HG03432 (cell line): ENCODE measurements around the gene IL23R.

Source experiments
- ATAC-seq: cut with Tn5 transposase; IDR thresholded peaks from one replicate; pipeline ENCODE4 v1.9.1; 2021; ENCODE audit warnings: mild to moderate bottlenecking, moderate library complexity; ENCODE audit not compliant: unreplicated experiment

Gene IL23R

DNA sequence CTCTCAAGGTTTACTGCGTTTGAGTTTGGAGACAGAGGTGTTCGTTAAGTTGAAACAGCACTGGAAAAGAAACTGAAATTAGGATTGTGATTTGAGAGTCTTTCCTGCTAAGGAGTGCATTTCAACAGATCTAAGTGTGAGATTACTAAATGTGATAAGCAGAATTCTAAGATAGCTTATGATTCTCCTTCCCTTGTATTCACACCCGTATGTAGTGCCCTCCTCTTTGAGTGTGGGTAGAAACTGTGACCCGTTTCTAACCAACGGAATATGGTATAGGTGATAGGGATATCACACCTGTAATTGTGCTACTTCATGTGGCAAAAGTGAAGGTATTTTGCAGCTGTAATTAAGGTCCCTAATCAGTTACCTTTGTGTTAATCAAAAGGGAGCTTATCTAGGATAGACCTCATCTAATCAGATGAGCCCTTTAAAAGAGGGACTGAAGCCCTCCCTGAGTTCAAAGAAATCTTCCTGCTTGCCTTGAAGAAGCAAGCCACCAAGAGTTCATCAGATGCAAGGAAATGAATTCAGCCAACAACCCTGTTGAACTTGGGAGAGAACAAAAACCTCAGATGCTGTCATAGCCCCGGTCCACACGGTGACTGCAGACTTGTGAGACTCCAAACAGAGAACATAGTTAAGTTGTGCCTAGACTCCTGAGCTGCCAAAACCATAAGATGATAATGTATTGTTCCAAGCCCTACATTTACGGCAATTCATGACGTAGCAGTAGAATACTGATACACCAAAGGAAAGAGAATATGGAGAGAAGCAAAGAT is 128.8 kb downstream of the IL23R start:
- no peak for ATAC-seq

DNA sequence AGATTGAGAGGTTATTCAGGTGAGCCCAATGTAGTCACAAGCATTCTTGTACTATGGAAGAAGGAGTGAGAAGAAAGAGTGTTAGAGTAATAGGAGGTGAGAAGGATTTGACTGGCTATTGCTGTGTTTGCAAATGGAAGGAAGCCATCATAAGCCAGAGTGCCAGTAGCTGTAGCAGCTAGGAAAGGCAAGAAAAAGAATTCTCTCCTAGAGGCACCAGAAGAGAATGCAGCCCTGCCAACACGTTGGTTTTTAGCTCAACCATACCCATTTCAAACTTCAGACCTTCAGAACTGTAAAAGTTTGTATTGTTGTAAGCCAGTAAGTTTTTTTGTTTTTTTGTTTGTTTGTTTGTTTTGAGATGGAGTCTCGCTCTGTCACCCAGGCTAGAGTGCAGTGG is 132.5 kb downstream of the IL23R start:
- no peak for ATAC-seq

DNA sequence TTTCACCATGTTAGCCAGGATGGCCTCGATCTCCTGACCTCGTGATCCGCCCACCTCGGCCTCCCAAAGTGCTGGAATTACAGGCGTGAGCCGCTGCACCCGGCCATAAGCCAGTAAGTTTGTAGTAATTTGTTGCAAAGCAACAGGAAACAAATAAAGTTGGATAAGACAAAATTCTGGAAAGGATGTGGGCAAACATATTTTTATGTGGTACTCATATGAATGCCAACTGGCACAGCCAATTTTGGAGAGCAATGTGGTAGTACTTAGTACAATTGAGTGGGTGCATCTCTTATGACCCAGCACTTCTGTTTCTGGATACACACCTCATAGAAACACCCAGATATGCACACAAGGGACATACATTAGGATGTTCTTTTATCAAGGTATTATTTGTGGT is 133.0 kb downstream of the IL23R start:
- ATAC-seq = no peak

DNA sequence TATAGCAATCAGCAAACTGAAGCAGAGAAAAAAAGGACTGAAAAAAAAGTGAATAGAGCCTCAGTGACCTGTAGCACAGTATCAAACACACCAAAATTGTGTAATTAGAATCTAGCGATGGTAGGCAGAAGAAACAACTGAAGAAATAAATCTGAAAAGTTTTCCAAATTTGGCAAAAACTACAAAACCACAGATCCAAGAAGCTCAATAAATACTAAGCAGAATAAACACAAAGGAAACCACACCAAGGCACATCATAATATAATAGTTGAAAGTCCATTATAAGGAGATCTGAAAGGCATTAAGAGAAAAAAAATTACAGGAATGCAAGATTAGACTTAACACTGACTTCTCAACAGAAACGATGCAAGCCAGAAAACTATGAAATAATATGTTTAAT is 134.3 kb downstream of the IL23R start:
- ATAC-seq = no peak

DNA sequence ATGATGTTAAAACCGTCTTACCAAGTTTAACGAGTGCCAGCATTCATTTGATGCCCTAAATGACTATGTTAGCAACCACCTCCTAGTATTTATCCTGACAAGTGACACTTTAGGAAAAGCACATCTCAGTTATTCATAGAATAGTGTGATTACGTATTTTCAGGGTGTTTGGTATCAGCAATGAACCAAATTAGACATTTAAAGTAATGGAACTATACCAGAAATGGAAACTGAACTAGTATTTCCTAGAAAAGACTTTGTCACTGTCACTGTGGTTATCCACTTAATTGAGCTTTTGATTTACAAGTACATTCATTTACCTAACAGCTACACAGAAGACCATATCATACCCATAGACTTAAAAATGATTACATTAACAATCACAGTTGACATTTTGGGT is 137.8 kb downstream of the IL23R start:
- no peak for ATAC-seq

DNA sequence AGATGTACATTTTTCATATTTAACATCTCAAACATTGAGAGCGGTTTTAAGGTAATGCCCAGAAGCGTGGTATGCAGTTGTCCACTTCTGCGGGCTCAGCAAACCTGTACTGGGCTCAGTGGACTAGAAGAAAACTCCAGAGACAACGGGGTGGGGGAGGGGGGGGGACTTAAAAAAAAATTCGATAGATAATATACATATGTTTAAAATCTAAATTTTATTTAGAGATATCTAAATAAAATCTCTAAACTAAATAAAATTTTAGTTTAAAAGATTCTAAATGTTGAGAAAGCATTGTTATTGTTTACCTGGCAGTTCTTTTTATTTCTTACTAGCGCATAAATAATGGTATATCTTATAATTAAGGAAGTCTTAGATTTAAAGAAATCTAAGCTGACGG is 140.3 kb downstream of the IL23R start:
- no peak for ATAC-seq

DNA sequence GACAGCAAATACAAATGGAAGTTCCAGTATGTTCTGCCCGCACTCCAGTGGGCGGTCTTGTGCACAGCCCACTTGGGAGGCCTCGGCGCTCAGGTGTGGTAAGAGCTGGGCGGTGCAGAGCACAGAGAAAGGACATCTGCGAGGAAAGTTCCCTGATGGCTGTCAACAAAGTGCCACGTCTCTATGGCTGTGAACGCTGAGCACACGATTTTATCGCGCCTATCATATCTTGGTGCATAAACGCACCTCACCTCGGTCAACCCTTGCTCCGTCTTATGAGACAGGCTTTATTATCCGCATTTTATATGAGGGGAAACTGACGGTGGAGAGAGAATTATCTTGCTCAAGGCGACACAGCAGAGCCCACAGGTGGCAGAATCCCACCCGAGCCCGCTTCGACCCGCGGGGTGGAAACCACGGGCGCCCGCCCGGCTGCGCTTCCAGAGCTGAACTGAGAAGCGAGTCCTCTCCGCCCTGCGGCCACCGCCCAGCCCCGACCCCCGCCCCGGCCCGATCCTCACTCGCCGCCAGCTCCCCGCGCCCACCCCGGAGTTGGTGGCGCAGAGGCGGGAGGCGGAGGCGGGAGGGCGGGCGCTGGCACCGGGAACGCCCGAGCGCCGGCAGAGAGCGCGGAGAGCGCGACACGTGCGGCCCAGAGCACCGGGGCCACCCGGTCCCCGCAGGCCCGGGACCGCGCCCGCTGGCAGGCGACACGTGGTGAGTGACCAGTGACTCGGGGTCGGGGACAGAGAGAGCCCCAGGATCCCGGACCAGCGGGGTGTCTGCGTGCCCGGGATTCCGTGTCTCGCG is 141.2 kb downstream of the IL23R start, which contains the start of gene IL12RB2:
IL12RB2 (plus strand) TSS at position 623 of the 810 bp plus-strand sequence. CDS start 12,496 bp downstream, outside the sequence.
- peak; percentile 75 for ATAC-seq

DNA sequence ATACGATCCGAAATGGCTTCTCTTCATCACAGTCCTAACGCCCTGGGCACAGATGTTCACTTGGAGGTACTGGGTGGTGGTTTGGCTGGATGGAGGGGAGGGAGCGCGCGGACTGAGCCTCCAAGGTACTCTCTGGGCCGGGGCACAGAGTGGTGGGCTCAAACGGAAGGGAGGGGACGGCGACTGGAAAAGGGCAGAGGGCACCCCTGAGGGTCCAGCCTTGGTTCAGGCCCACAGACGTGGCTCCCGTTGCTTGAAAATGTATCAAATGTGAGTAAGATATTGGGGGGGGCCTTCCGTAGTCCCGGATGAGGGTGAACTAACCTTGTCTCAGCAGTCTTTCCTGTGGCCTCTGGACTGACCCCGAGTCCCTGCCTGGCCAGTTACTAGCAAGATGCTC is 141.9 kb downstream of the IL23R start:
- peak; percentile 15 for ATAC-seq
